ENCODE data around the gene MRPS6. TPM values are rescaled to one million over a fixed set of nuclear protein-coding genes. Genes with fewer than 3 reads are reported as not detected.

MRPS6 gene
- 14.7 and 27.0 TPM in 2 replicates for total RNA-seq

GRCh38 chr21:34073032-34073748 is at the start of gene MRPS6, which contains the start of gene SLC5A3:
TSS of gene MRPS6 (plus strand) at chr21:34073578. CDS start at chr21:34073701, 123 bp downstream.
TSS of gene SLC5A3 (plus strand) at chr21:34073578. CDS start at chr21:34095199, 21,621 bp downstream.

Other genes with a start within 250 kb of the MRPS6 start
- gene ATP5PO, start 157.8 kb upstream of the MRPS6 start, total RNA-seq: 103 and 169 TPM in 2 replicates
- 41.4 and 42.4 TPM in 2 replicates for gene SLC5A3, start within 50 bp of the MRPS6 start, total RNA-seq